ENCODE results near the gene LMBR1L.

GRCh38 chr12:49064767-49065152, 45.9 kb downstream of the LMBR1L start:
- TF ChIP-seq POLR2AphosphoS5 (IDR thresholded peaks at IDR 0.05; ENCODE audit: low read depth, low read length) (no peak), TAF1 (IDR thresholded peaks at IDR 0.05; ENCODE audit: low read depth, low read length) (no peak), POLR2A (IDR thresholded peaks at IDR 0.05; ENCODE audit: low read depth, low read length) (no peak)

All from GM12891 (cell line).